DOHH2 (cell line): ENCODE results near the gene MAGEA9B.

Experiments
- CTCF ChIP-seq: fragments of 200-600 bp; sonication (generic); IDR thresholded peaks from one replicate; pipeline ENCODE4 v1.5.1; 2014; ENCODE audit warnings: antibody characterized with exemption, mild to moderate bottlenecking, low read depth, low read length; ENCODE audit not compliant: poor library complexity, severe bottlenecking
- EZH2phosphoT487 ChIP-seq: fragments of 200-600 bp; sonication (generic); IDR thresholded peaks from 2 replicates; pipeline ENCODE4 v1.6.1; 2017; ENCODE audit warnings: borderline replicate concordance, mild to moderate bottlenecking, antibody characterized with exemption, low read length, moderate library complexity, mixed read lengths

GRCh38 chrX:149633511-149633910 lies 46.3 kb upstream of the MAGEA9B start:
- TF ChIP-seq CTCF (no peak), EZH2phosphoT487 (no peak)
